Upper lobe of left lung (tissue), 4 donors: ENCODE measurements around the gene NHLRC1.

ENCODE experiments used
- CTCF ChIP-seq, 6 experiments: fragments of 450-650 bp in 4 of 6; fragments of 200-600 bp in 2 of 6; sonication (generic) in 2 of 6; IDR thresholded peaks; one replicate each; pipeline ENCODE4 v1.5.1; 2016 to 2019; ENCODE audit warnings: antibody characterized with exemption in 6 of 6
- EP300 ChIP-seq, 4 donors: sonication (generic); formaldehyde crosslinking; IDR thresholded peaks; one replicate each; pipeline ENCODE4 v1.5.1; 2017; ENCODE audit warnings: antibody characterized with exemption in 4 of 4, control low read depth in 2 of 4

- TF ChIP-seq CTCF (IDR thresholded peaks at IDR 0.05) (no peak), EP300 (IDR thresholded peaks at IDR 0.05) (no peak)
These were observed 49.6 kb downstream of the NHLRC1 start for GRCh38 chr6:18072841-18073240.
